HepG2 (cell line): ENCODE measurements around the gene EPC2. TPM values are rescaled to one million over a fixed set of nuclear protein-coding genes. Genes with fewer than 3 reads are reported as not detected.

Experiments
- FOSL2 ChIP-seq: sonication (generic); formaldehyde crosslinking; IDR thresholded peaks from 2 replicates; pipeline ENCODE4 v1.4.0; 2020; ENCODE audit warnings: missing genetic modification reagents
- HES4 ChIP-seq: sonication (generic); formaldehyde crosslinking; IDR thresholded peaks from 2 replicates; pipeline ENCODE4 v1.9.0; 2021; ENCODE audit warnings: mild to moderate bottlenecking, missing genetic modification reagents, borderline replicate concordance
- HNRNPUL1 ChIP-seq: fragments of 200-400 bp; formaldehyde crosslinking; IDR thresholded peaks from 2 replicates; pipeline ENCODE4 v1.6.1; 2017; ENCODE audit warnings: low read depth, mild to moderate bottlenecking, low read length, moderate library complexity
- MATR3 ChIP-seq: sonication (generic); formaldehyde crosslinking; IDR thresholded peaks from 2 replicates; pipeline ENCODE4 v1.4.0; 2020; ENCODE audit warnings: missing genetic modification reagents
- MXD4 ChIP-seq: IDR thresholded peaks from 2 replicates; pipeline ENCODE4 v1.6.1; 2016; ENCODE audit warnings: mild to moderate bottlenecking, missing biosample characterization, missing genetic modification reagents
- RCOR2 ChIP-seq: IDR thresholded peaks from 2 replicates; pipeline ENCODE4 v1.6.1; 2016; ENCODE audit warnings: missing biosample characterization, missing genetic modification reagents
- SNAPC5 ChIP-seq: sonication (generic); formaldehyde crosslinking; IDR thresholded peaks from 2 replicates; pipeline ENCODE4 v1.8.1; 2023; ENCODE audit warnings: mild to moderate bottlenecking, missing genetic modification reagents, borderline replicate concordance
- ZHX2 ChIP-seq, 2 experiments: sonication (generic) in 1 of 2; formaldehyde crosslinking in 1 of 2; IDR thresholded peaks; 2 replicates each; pipeline versions ENCODE4 v1.6.1 to v1.9.0; 2014 to 2022; ENCODE audit warnings: antibody characterized with exemption in 1 of 2, borderline replicate concordance in 1 of 2, inconsistent platforms in 1 of 2, low read depth in 1 of 2, missing genetic modification reagents in 1 of 2
- ZNF317 ChIP-seq: sonication (generic); formaldehyde crosslinking; IDR thresholded peaks from 2 replicates; pipeline ENCODE4 v1.5.0; 2020; ENCODE audit warnings: mild to moderate bottlenecking, missing genetic modification reagents
- ZNF460 ChIP-seq: sonication (generic); formaldehyde crosslinking; IDR thresholded peaks from 2 replicates; pipeline ENCODE4 v1.5.1; 2020; ENCODE audit warnings: missing genetic modification reagents, mild to moderate bottlenecking, borderline replicate concordance
- ZNF574 ChIP-seq: sonication (generic); formaldehyde crosslinking; IDR thresholded peaks from 2 replicates; pipeline ENCODE4 v1.4.0; 2020; ENCODE audit warnings: missing genetic modification reagents
- polyA plus RNA-seq, 8 experiments: library from polyadenylated mRNA; depleted of rRNA in 3 of 8; stranded (reverse) in 7 of 8; unstranded in 1 of 8; fragments of >200 nt; fragmentation: Illumina TruSeq in 4 of 8; extraction: Trizol in 4 of 8; gene quantifications; 2 replicates each; pipeline versions ENCODE4 v1.2.1 to v1.2.3, GENCODE V29; 2011 to 2016; ENCODE audit warnings: low read depth in 4 of 8, missing spikeins in 1 of 8, mixed read lengths in 1 of 8; ENCODE audit not compliant: insufficient read depth in 1 of 8
- total RNA-seq, 5 experiments: library from RNA; depleted of rRNA; stranded (reverse); fragments of >200 nt; fragmentation: Illumina TruSeq; extraction: Trizol; gene quantifications; 2 replicates each; pipeline ENCODE4 v1.2.3, GENCODE V29; 2016; ENCODE audit warnings: low read depth in 1 of 5
- TF ChIP-seq, protein P1 (sequence below): sonication (generic); formaldehyde crosslinking; IDR thresholded peaks from 2 replicates; pipeline ENCODE4 v1.4.0; 2020; ENCODE audit warnings: missing genetic modification reagents, mild to moderate bottlenecking, borderline replicate concordance
- TF ChIP-seq, protein P2 (sequence below): sonication (generic); formaldehyde crosslinking; IDR thresholded peaks from 2 replicates; pipeline ENCODE4 v1.8.1; 2023; ENCODE audit warnings: missing genetic modification reagents, inconsistent platforms, borderline replicate concordance

The EPC2 gene
- total and polyA plus RNA-seq, 2 of the 13 experiments (the other 11 are each of a cell fraction or from before 2014, with no cell fraction given) = 20.5 to 22.0 TPM

GRCh38 chr2:148643998-148644882, at the start of gene EPC2 (continued):
- TF ChIP-seq, protein P1, sequence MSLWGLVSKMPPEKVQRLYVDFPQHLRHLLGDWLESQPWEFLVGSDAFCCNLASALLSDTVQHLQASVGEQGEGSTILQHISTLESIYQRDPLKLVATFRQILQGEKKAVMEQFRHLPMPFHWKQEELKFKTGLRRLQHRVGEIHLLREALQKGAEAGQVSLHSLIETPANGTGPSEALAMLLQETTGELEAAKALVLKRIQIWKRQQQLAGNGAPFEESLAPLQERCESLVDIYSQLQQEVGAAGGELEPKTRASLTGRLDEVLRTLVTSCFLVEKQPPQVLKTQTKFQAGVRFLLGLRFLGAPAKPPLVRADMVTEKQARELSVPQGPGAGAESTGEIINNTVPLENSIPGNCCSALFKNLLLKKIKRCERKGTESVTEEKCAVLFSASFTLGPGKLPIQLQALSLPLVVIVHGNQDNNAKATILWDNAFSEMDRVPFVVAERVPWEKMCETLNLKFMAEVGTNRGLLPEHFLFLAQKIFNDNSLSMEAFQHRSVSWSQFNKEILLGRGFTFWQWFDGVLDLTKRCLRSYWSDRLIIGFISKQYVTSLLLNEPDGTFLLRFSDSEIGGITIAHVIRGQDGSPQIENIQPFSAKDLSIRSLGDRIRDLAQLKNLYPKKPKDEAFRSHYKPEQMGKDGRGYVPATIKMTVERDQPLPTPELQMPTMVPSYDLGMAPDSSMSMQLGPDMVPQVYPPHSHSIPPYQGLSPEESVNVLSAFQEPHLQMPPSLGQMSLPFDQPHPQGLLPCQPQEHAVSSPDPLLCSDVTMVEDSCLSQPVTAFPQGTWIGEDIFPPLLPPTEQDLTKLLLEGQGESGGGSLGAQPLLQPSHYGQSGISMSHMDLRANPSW (CRISPR knock-in tag) = 0 out of 2 replicates have a peak, but pooled peaks have one; percentile 20
- TF ChIP-seq, protein P2, sequence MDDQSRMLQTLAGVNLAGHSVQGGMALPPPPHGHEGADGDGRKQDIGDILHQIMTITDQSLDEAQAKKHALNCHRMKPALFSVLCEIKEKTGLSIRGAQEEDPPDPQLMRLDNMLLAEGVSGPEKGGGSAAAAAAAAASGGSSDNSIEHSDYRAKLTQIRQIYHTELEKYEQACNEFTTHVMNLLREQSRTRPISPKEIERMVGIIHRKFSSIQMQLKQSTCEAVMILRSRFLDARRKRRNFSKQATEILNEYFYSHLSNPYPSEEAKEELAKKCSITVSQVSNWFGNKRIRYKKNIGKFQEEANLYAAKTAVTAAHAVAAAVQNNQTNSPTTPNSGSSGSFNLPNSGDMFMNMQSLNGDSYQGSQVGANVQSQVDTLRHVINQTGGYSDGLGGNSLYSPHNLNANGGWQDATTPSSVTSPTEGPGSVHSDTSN (CRISPR knock-in tag) = no peak
- no peak for TF ChIP-seq HES4 (CRISPR knock-in tag)
- no peak for TF ChIP-seq ZNF460 (CRISPR knock-in tag)
- TF ChIP-seq MATR3 (CRISPR knock-in tag) = no peak
- peak; percentile 69; the same call in 1 of the 2 replicates for TF ChIP-seq MXD4 (CRISPR knock-in tag)
- no peak; the same call in 1 of the 2 replicates for TF ChIP-seq SNAPC5
- peak; percentile 84 for TF ChIP-seq ZHX2 (IDR thresholded peaks at IDR 0.05; ENCODE audit: low read depth)
- TF ChIP-seq ZHX2 (CRISPR knock-in tag; IDR thresholded peaks at IDR 0.05; ENCODE audit: borderline replicate concordance) = no peak
- no peak for TF ChIP-seq RCOR2 (CRISPR knock-in tag)
- TF ChIP-seq ZNF574 (CRISPR knock-in tag) = no peak; the same call in 1 of the 2 replicates
- no peak; the same call in 1 of the 2 replicates for TF ChIP-seq ZNF317 (CRISPR knock-in tag)
- no peak for TF ChIP-seq FOSL2 (CRISPR knock-in tag)
- no peak; the same call in 1 of the 2 replicates for TF ChIP-seq HNRNPUL1
